ENCODE data around the gene PITPNC1. TPM values are rescaled to one million over a fixed set of nuclear protein-coding genes. Genes with fewer than 3 reads are reported as not detected.
A peak's percentile ranks its signal among the peaks of the same experiment; 100 is the strongest.
"Not testable (repeated sequence)": the region's sequence is repeated elsewhere in the genome, so short reads cannot be mapped to it uniquely, and the experiment has no call there.

Gene PITPNC1
- total RNA-seq, 1 donor, result 25.7 TPM

- DNase-seq (ENCODE audit: low read depth), result no peak
- TF ChIP-seq CTCF (IDR thresholded peaks at IDR 0.05; ENCODE audit: insufficient read depth, low read length), result no peak
- H3K4me3 ChIP-seq (ENCODE audit: low read depth, low read length), result no peak overlapping the region
Measured at GRCh38 chr17:67623767-67624166, 246.7 kb downstream of the PITPNC1 start.

- H3K4me3 ChIP-seq (ENCODE audit: low read depth, low read length), result no peak overlapping the region
- no peak for TF ChIP-seq CTCF (IDR thresholded peaks at IDR 0.05; ENCODE audit: insufficient read depth, low read length)
- no peak for DNase-seq (ENCODE audit: low read depth)
Measured at GRCh38 chr17:67624886-67625656, 248.0 kb downstream of the PITPNC1 start.

GRCh38 chr17:67625971-67626370 lies 248.9 kb downstream of the PITPNC1 start:
- no peak for DNase-seq (ENCODE audit: low read depth)
- no peak overlapping the region for H3K4me3 ChIP-seq (ENCODE audit: low read depth, low read length)
- TF ChIP-seq CTCF (IDR thresholded peaks at IDR 0.05; ENCODE audit: insufficient read depth, low read length), result no peak

GRCh38 chr17:67628580-67629013 lies 251.5 kb downstream of the PITPNC1 start:
- peak; percentile 27 for TF ChIP-seq CTCF (IDR thresholded peaks at IDR 0.05; ENCODE audit: insufficient read depth, low read length)
- no peak overlapping the region for H3K4me3 ChIP-seq (ENCODE audit: low read depth, low read length)
- no peak for DNase-seq (ENCODE audit: low read depth)

GRCh38 chr17:67629971-67630320 lies 252.9 kb downstream of the PITPNC1 start:
- H3K4me3 ChIP-seq (ENCODE audit: low read depth, low read length), result no peak overlapping the region
- peak; percentile 77 for TF ChIP-seq CTCF (IDR thresholded peaks at IDR 0.05; ENCODE audit: insufficient read depth, low read length)
- peak; percentile 87 for DNase-seq (ENCODE audit: low read depth)

GRCh38 chr17:67630836-67631235 lies 253.8 kb downstream of the PITPNC1 start:
- DNase-seq (ENCODE audit: low read depth); H3K4me3 ChIP-seq (ENCODE audit: low read depth, low read length): not testable (repeated sequence)

GRCh38 chr17:67632141-67632540 lies 255.1 kb downstream of the PITPNC1 start:
- no peak for DNase-seq (ENCODE audit: low read depth)
- no peak for TF ChIP-seq CTCF (IDR thresholded peaks at IDR 0.05; ENCODE audit: insufficient read depth, low read length)
- no peak overlapping the region for H3K4me3 ChIP-seq (ENCODE audit: low read depth, low read length)

All from fibroblast of the aortic adventitia (primary cell).